GM18951 (cell line): ENCODE data around the gene CRIP3.

ENCODE experiments used
- POLR2A ChIP-seq: IDR thresholded peaks from 4 replicates; pipeline ENCODE4 v1.6.1; 2011; ENCODE audit warnings: mild to moderate bottlenecking; ENCODE audit not compliant: insufficient read length, insufficient read depth; ENCODE audit errors: extremely low read depth
- in situ Hi-C: fragments of 300-500 bp; cut with MboI; formaldehyde crosslinking; loops from one replicate; pipeline ENCODE4 v1.12.0; 2022; ENCODE audit warnings: low sequenced_read_pairs, mixed read lengths, inconsistent platforms; ENCODE audit not compliant: unreplicated experiment

Gene CRIP3

DNA sequence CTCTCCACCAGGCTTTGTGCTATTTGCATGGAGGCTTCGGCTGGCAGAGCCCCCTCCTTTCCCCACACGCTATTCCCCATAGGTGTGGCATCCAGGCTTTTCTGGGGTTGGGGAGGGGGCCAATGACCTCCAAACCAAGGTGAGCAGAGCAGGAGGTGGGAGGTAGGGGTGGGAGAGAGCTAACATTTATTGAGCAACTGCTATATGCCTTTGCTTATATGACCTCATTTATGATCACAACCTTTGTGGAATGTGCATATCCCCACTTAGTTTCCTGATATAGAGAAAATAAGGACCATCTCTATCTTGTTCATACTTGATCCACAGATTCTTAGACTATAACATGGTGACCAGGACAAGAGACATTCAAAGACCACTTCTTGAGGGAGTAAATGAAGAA is 28.4 kb downstream of the CRIP3 start:
- in situ Hi-C loops, result no loop called here
- TF ChIP-seq POLR2A, result no peak

DNA sequence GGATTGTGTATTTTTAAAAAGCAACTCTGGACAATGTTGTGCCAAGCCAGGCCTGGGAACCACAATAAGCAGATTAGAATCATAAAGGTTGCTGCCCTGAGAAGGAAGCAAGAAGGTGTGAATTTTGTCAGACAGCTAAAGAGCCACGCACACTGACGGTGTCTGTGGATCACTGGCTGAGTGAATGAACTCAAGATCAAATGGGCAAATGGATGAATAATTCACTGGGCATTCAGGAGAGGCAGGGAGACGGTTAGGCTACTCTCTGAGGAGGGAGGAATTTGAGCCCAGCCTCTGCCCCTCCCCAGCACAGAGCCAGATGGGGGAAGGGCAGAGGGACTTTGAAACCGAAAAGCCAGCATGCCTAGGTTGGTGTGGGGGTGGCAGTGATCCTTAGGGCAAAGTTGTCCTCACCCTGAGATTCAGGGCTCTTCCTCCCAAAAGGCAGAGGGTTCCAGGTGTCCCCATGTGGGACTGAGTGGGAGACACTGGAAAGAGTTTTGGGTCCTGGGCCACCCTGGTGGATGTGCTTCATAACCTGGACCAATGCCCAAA is 30.0 kb downstream of the CRIP3 start:
- in situ Hi-C loops, result no loop called here
- TF ChIP-seq POLR2A, result no peak

DNA sequence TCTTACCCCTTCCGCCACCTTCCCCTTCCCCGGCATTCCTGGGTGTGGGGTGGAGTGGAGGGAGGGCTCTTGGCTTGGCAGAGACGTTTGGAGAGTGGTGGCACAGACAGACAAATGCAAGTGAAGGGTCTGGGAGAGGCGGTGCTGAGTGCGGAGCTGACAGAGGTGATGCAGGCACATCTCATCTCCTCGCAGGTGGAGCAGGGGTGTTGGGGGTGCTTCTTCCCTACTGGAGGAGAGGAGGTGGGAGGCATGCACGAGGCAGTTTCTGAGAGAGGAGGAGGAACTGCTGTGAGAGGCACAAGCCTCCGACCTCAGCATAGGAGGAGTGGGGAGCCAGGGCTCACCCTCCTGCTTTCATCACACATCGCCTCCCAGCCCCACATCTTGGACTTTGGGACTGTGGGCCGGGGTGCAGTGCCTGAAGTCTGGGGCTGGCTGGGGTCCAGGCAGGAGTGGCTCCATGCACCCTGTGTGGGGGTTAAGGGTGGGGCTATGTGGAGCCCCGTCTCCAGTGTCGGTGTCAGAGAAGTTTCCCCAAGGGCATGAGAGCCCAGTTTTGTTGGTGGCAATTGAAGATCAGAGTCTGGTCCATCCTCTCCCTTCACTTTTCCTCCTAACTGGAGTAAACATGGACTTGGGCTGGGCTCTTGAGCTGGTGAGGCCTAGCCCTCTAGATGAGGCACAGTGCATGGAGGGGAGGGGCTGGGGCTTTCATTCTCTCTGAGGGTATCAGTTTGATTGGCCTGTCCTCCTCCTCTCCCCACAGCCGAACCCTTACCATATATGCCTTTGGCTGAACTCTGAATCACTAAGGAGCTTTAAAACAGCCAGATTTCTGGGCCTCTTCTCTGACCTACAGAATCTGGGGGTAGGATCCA is 30.7 kb downstream of the CRIP3 start:
- in situ Hi-C loops, result no loop called here

DNA sequence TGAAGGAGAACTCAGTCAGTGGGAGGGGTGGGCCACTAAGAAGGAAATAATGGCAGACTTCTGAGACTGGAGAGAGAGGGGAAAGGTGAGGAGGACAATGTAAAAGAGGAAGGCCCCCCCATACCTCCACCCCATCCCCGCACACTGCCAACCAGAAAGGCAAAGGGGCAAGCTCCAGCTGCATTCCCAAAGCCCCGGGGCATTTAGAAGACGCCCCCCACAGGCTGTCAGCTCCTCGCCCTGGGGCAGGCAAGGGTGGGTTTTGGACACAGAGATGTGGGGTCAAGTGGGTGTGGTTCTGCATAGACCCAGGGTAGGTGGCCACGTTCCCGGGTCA is 31.4 kb downstream of the CRIP3 start:
- in situ Hi-C loops, result no loop called here
- no peak for TF ChIP-seq POLR2A

More for the DNA sequence above, 30.7 kb downstream of the CRIP3 start:
- TF ChIP-seq POLR2A, result no peak

DNA sequence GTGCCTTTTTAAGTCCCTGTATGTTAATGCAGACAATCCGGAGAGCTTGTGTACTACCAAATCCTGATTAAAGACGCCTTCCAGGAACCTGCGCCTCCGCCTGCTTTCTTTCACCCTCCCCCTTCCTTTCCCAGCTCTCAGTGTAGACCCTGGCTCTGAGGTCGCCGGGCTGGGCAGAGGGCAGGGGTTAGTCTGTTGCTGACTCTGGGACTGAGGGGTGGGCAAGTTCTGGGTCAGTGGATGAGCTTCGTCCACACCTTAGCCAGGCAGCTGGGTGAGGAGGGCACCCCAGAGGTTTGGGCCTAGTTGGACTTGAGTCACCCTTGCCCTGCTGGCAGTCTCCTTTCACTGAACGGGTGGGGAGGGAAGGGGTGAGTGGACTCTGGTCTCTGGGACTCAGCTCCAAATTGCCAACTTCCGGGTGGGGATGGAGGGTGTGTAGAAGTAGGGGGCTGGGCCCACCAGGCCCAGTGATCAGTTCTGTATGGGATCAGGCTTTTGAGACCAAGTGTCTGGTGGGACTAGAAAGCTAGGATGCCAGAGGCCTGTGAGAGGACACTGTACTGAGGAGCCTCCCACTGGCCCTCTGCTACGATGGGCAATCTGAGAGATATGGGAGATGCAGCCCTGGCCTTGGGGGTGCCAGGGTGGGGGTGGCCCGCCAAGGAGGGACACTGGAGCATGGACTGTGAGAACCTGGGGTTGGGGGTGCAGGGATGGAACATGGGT is 31.9 kb downstream of the CRIP3 start:
- no peak for TF ChIP-seq POLR2A

DNA sequence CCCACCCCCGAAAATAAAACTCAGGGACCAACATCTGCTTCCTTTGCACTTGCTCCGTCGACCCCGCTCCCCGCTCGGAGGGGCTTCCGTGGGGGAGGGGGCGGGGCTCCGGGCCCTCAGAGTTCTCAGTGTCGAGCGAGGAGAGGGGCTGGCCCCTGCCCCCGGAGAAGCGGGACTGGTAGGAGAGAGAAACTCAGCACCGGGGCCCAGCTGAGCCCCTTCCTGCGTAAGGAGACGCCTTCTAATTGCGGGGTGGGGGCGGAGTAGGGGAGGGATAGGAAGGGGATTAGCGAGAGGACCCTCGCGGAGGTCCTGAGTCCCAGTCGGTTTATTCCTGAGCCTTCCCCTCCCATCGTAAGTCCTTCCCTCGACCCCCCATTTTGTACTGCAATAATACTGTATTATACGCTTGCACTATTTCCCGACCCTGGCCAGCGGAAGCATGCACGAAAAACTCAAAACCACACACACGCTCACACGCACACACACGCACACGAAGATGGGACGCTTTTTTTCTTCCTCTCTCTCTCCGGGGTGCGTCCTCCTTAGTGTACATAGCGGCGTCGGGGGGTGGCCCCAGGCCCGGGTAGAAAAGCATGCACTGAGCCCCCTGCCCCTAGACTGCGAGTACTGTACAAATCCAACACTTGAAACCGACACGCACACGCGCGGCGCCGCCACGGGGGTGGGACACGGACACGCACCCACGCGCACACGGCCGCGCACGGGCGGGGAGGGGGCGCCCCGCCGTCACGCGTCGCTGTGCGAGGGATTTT is 32.6 kb downstream of the CRIP3 start:
- no peak for TF ChIP-seq POLR2A
- in situ Hi-C loops, result no loop called here

More for the DNA sequence above, 31.9 kb downstream of the CRIP3 start:
- in situ Hi-C loops, result no loop called here

DNA sequence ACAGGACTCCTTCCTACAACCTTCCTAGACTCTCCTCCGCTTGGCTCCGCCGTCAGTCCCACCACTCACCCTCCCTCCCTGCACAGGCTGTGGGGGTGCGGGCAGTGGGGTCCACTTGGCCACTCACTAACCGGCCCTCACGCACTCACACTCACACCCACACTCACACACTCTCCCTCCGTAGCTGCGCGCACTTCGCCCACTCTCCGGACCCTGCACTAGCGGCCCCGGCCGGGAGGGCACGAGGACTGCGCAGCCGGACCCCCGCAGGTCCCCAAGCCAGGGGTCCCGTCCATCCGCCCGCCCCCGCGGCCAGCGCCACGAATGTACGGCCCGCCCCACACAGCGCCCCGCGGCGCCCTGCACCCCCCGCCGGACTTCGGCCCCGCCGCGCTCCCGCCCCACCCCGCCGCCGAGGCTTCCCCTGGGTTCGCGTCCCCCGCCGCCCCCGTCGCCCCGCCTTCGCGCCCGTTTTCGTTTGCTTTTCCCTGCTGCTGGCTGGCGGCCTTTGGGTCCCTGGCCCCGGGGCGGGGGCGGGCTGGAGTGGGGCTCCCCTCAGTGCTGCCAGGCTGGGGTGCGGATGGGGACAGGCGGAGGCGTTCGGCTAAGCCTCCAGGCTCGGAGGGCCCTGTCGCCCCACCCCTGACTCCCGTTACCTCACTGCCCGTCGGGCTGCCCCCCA is 33.6 kb downstream of the CRIP3 start:
- in situ Hi-C loops, result no loop called here

DNA sequence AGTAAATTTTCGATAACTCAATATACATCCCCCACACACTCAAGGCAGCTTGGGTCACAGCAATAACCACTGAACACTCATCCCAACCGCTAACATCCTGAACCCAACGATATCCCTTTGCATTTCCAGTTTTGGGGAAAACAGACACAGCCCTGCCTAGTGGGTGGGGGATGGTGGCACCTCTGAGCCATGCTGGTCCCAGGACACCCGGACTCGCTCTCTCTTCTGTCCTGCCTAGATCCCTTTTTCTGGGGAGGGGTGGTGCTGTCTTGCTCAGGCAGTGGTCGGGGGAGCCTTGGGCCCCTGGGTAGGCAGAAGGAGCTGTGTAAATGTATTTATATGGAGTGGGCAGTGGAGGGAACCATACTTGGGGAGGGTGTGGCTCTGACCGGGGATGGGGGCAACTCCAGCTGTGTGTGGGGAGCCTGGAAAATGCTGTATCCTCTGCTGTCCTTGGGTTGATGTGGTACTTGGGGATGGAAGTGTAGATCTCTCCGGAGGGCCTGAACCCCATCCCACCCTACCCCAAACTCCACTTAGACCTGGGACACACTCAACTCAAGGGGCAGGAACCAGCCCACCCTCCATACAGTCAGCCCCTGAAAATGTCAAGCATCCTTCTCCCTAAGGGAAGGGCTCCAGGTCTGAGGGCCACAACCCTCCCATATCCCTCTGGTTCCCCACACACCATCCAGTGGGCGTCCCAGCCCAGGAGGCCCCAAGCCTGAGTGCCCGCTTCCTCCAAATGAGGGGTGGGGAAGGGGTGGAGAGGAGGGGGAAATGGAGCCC is 34.3 kb downstream of the CRIP3 start:
- no peak for TF ChIP-seq POLR2A
- in situ Hi-C loops, result no loop called here

More for the DNA sequence above, 33.6 kb downstream of the CRIP3 start:
- no peak for TF ChIP-seq POLR2A

DNA sequence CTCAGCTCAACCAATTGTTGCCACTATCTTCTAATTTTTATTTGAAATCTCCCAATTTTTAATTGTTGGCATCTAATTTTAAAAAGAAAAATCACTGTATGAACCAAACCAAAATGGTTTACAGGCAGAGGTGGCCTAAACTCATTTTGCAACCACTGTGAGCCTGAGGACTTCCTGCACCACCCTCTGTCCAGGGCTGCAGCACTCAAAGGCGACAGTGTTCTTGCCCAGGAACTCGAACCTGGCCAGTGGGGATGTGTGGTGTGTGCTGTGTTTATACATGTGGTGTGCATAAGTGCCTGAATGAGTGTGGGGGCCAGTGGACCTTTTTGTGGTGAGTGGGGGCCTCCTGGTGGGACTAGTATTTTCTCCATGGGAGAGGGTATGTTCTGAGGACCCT is 34.9 kb downstream of the CRIP3 start:
- no peak for TF ChIP-seq POLR2A
- in situ Hi-C loops, result no loop called here

DNA sequence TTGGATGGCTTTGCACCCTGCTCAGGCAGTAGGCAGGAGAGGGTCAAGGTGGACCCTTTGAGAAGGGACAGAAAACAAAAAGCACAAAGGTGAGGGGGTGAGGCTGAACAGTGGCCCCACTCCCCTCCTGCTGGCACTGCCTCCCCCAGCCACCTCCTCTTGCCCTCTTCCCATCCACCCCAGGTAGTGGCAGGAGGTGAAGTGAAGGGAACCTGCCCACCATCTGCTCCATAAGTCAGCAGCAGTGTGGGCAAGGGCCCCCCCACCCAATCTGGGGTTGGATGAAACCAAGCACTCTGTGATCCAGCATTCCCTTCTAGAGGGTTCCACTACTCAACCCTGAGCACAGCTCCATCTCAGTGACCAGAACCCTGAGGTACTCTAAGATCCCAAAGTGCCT is 36.7 kb downstream of the CRIP3 start:
- in situ Hi-C loops, result no loop called here
- no peak for TF ChIP-seq POLR2A

DNA sequence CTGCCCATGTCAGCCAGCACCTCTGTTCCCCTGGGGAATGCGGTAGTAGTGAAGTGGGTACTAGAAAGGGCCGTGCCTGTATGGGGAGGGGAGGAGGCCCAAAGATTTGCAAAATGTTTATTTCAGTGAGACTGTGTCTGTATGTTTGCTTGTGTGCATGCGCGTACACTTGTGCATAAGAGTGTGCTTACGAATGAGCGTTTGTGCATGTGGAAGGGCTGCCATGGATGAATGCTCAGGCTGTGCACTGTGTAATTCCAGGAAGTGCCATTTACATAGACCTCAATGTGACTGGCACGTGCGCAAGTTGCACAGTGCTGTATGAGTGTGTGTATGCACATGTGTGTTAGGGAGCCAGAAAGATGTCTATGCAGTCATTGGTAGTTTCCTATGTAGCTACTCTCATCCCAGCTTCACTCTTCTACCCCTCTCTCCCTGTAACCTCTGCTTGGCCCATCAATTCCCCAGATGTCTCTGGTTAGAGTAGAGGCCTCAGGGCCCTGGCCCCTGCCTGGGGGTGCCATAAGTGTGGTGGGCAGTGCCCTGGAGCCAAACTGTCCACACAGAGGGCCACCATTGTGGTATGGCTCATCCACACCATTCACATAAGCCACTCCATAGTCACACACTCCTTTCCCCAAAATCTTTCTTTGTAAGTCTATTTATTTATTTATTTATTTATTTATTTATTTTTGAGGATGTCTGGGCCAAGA is 37.4 kb downstream of the CRIP3 start:
- in situ Hi-C loops, result no loop called here
- no peak for TF ChIP-seq POLR2A
